OCI-LY3 (cell line): Measurements from ENCODE around the gene EWSR1.

Source experiments
- H2AFZ ChIP-seq: fragments of 200-600, 300-600 bp; shearing (Covaris generic); 2 replicates; pipeline ENCODE4 v1.6.0; 2014; ENCODE audit warnings: antibody characterized with exemption, low read depth, low read length
- H3K27ac ChIP-seq: fragments of 200-600, 300-600 bp; sonication (generic); 2 replicates; pipeline ENCODE4 v1.5.1; 2014; ENCODE audit warnings: mild to moderate bottlenecking, low read length, moderate library complexity, mixed read lengths
- H3K27me3 ChIP-seq: fragments of 200-600, 300-600 bp; sonication (generic); 2 replicates; pipeline ENCODE4 v1.6.1; 2014; ENCODE audit warnings: low read depth, low read length, mixed read lengths
- H3K36me3 ChIP-seq: fragments of 200-600, 300-600 bp; sonication (generic); replicated peaks from 2 replicates; pipeline ENCODE3; 2014; ENCODE audit warnings: low read depth, low read length, mixed read lengths
- H3K4me1 ChIP-seq: fragments of 300-600, 200-600 bp; sonication (generic); 2 replicates; pipeline ENCODE4 v1.6.1; 2014; ENCODE audit warnings: low read length, mixed read lengths
- H3K4me2 ChIP-seq: fragments of 200-600, 300-600 bp; sonication (generic); 2 replicates; pipeline ENCODE4 v1.6.1; 2014; ENCODE audit warnings: low read length, mixed read lengths
- H3K4me3 ChIP-seq: fragments of 300-600, 200-600 bp; sonication (generic); 2 replicates; pipeline ENCODE4 v1.5.1; 2014; ENCODE audit warnings: antibody characterized with exemption, mild to moderate bottlenecking, low read length, moderate library complexity
- H3K79me2 ChIP-seq: fragments of 300-600, 200-600 bp; shearing (Covaris generic); 2 replicates; pipeline ENCODE4 v1.6.1; 2014; ENCODE audit warnings: mild to moderate bottlenecking, low read length, mixed read lengths
- H3K9ac ChIP-seq: fragments of 300-600, 200-600 bp; shearing (Covaris generic); 2 replicates; pipeline ENCODE4 v1.6.0; 2014; ENCODE audit warnings: mild to moderate bottlenecking, low read length, moderate library complexity
- H3K9me3 ChIP-seq: fragments of 200-600, 300-600 bp; shearing (Covaris generic); 2 replicates; pipeline ENCODE4 v1.6.1; 2014; ENCODE audit warnings: low read length, mixed read lengths; ENCODE audit not compliant: insufficient read depth
- H4K20me1 ChIP-seq: fragments of 200-600, 300-600 bp; sonication (generic); 2 replicates; pipeline ENCODE4 v1.6.1; 2016; ENCODE audit warnings: low read length, mixed read lengths; ENCODE audit not compliant: insufficient read depth
- CTCF ChIP-seq: fragments of 200-600, 300-600 bp; sonication (generic); IDR thresholded peaks from 2 replicates; pipeline ENCODE4 v1.5.1; 2014; ENCODE audit warnings: antibody characterized with exemption, low read length, low read depth
- EZH2phosphoT487 ChIP-seq: fragments of 200-600 bp; shearing (Covaris generic); IDR thresholded peaks from 2 replicates; pipeline ENCODE4 v1.6.1; 2018; ENCODE audit warnings: antibody characterized with exemption, mixed run types, low read depth

The EWSR1 gene

GRCh38 chr22:29272624-29273023 is 4.6 kb downstream of the EWSR1 start:
- Histone ChIP-seq H3K4me1 (peaks cover 22% of the 10 kb centered on the region), H3K27me3 (no peaks in the 10 kb centered on the region), H3K79me2 (peaks cover 100% of the 10 kb centered on the region), H3K36me3 (peaks cover 88% of the 10 kb centered on the region), H4K20me1 (peaks cover 88% of the 10 kb centered on the region), H3K9ac (no peak overlapping the region), H3K4me2 (no peak overlapping the region), H3K9me3 (no peaks in the 10 kb centered on the region), H2AFZ (no peak overlapping the region), H3K27ac (no peak overlapping the region), H3K4me3 (no peak overlapping the region)
- no peak for TF ChIP-seq CTCF
- TF ChIP-seq EZH2phosphoT487 = no peak

- Histone ChIP-seq H3K36me3 (peaks cover 96% of the 10 kb centered on the region), H3K4me2 (no peak overlapping the region), H3K27me3 (no peaks in the 10 kb centered on the region), H3K9me3 (no peaks in the 10 kb centered on the region), H3K79me2 (peaks cover 100% of the 10 kb centered on the region), H4K20me1 (peaks cover 97% of the 10 kb centered on the region), H3K27ac (no peak overlapping the region), H3K4me1 (peaks cover 14% of the 10 kb centered on the region), H3K9ac (no peak overlapping the region), H3K4me3 (no peak overlapping the region), H2AFZ (no peak overlapping the region)
- TF ChIP-seq CTCF (no peak), EZH2phosphoT487 (no peak)
Measured at GRCh38 chr22:29275167-29275566, 7.1 kb downstream of the EWSR1 start.

GRCh38 chr22:29275819-29276565 is 7.9 kb downstream of the EWSR1 start:
- Histone ChIP-seq H2AFZ (no peak overlapping the region), H4K20me1 (peaks cover 94% of the 10 kb centered on the region), H3K4me3 (no peak overlapping the region), H3K9me3 (no peaks in the 10 kb centered on the region), H3K9ac (no peak overlapping the region), H3K4me1 (peaks cover 6% of the 10 kb centered on the region), H3K36me3 (peaks cover 91% of the 10 kb centered on the region), H3K79me2 (peaks cover 97% of the 10 kb centered on the region), H3K4me2 (no peak overlapping the region), H3K27me3 (no peaks in the 10 kb centered on the region), H3K27ac (no peak overlapping the region)
- no peak for TF ChIP-seq CTCF
- no peak for TF ChIP-seq EZH2phosphoT487

- Histone ChIP-seq H3K4me1 (peaks cover 1% of the 10 kb centered on the region), H3K4me3 (no peak overlapping the region), H4K20me1 (peaks cover 87% of the 10 kb centered on the region), H3K27me3 (no peaks in the 10 kb centered on the region), H3K9ac (no peak overlapping the region), H2AFZ (no peak overlapping the region), H3K36me3 (peaks cover 86% of the 10 kb centered on the region), H3K9me3 (no peaks in the 10 kb centered on the region), H3K27ac (no peak overlapping the region), H3K79me2 (peaks cover 96% of the 10 kb centered on the region), H3K4me2 (no peak overlapping the region)
- TF ChIP-seq CTCF = no peak
- TF ChIP-seq EZH2phosphoT487 = no peak
Measured at GRCh38 chr22:29277927-29278326, 9.9 kb downstream of the EWSR1 start.
